SU-DHL-6 (cell line): Measurements from ENCODE around the gene DIPK2A.

ENCODE experiments used
- H2AFZ ChIP-seq: fragments of 200-600 bp; sonication (generic); 2 replicates; pipeline ENCODE4 v1.6.1; 2014; ENCODE audit warnings: low read depth, mild to moderate bottlenecking, moderate library complexity, mixed read lengths, antibody characterized with exemption, low read length; ENCODE audit not compliant: severe bottlenecking
- H3F3A ChIP-seq: fragments of 200-600 bp; shearing (Covaris generic); 2 replicates; pipeline ENCODE4 v1.6.0; 2016; ENCODE audit warnings: antibody characterized with exemption, mild to moderate bottlenecking; ENCODE audit not compliant: insufficient read depth
- H3K27ac ChIP-seq: fragments of 200-600 bp; sonication (generic); 2 replicates; pipeline ENCODE4 v1.5.1; 2016; ENCODE audit warnings: low read depth, mild to moderate bottlenecking, low read length, moderate library complexity, mixed read lengths
- H3K27me3 ChIP-seq: fragments of 200-600 bp; sonication (generic), shearing (Covaris generic); 2 replicates; pipeline ENCODE4 v1.6.0; 2014; ENCODE audit warnings: mild to moderate bottlenecking, low read length
- H3K36me3 ChIP-seq: fragments of 200-600 bp; sonication (generic); 2 replicates; pipeline ENCODE4 v1.6.1; 2014; ENCODE audit warnings: mild to moderate bottlenecking, low read length, mixed read lengths
- H3K4me2 ChIP-seq: fragments of 300-600, 200-600 bp; shearing (Covaris generic), sonication (generic); 2 replicates; pipeline ENCODE4 v1.6.0; 2014; ENCODE audit warnings: low read length, low read depth, mild to moderate bottlenecking; ENCODE audit not compliant: poor library complexity, severe bottlenecking
- H3K4me3 ChIP-seq: fragments of 200-600 bp; sonication (generic); 2 replicates; pipeline ENCODE4 v1.5.1; 2014; ENCODE audit warnings: antibody characterized with exemption, low read length, mild to moderate bottlenecking, mixed read lengths; ENCODE audit not compliant: insufficient read depth, poor library complexity, severe bottlenecking
- H3K79me2 ChIP-seq: fragments of 200-600 bp; sonication (generic); 2 replicates; pipeline ENCODE4 v1.6.1; 2014; ENCODE audit warnings: mild to moderate bottlenecking, low read length, moderate library complexity; ENCODE audit not compliant: insufficient read depth
- H3K9ac ChIP-seq: fragments of 200-600 bp; sonication (generic); 2 replicates; pipeline ENCODE4 v1.7.0; 2014; ENCODE audit warnings: mild to moderate bottlenecking, low read length
- H3K9me2 ChIP-seq: fragments of 200-600 bp; sonication (generic); replicated peaks from 2 replicates; pipeline ENCODE4 v1.6.1; 2014; ENCODE audit warnings: low read length; ENCODE audit not compliant: insufficient read depth
- H3K9me3 ChIP-seq: fragments of 200-600 bp; sonication (generic); 2 replicates; pipeline ENCODE4 v1.6.1; 2014; ENCODE audit warnings: low read length, mixed read lengths; ENCODE audit not compliant: insufficient read depth
- H4K20me1 ChIP-seq: fragments of 200-600 bp; sonication (generic); 2 replicates; pipeline ENCODE4 v1.6.1; 2014; ENCODE audit warnings: low read depth, mild to moderate bottlenecking, antibody characterized with exemption, low read length, moderate library complexity, mixed read lengths
- EZH2phosphoT487 ChIP-seq: fragments of 200-600 bp; sonication (generic), shearing (Covaris generic); conservative IDR thresholded peaks from 2 replicates; pipeline ENCODE4 v1.6.1; 2018; ENCODE audit warnings: mild to moderate bottlenecking, antibody characterized with exemption, low read length, moderate library complexity, mixed read lengths
- TF ChIP-seq, protein P1 (sequence below): fragments of 200-600 bp; sonication (generic); IDR thresholded peaks from one replicate; pipeline ENCODE4 v1.5.1; 2017; ENCODE audit warnings: antibody characterized with exemption, mild to moderate bottlenecking, low read length, moderate library complexity; ENCODE audit not compliant: insufficient read depth, poor library complexity, severe bottlenecking

The DIPK2A gene

DNA sequence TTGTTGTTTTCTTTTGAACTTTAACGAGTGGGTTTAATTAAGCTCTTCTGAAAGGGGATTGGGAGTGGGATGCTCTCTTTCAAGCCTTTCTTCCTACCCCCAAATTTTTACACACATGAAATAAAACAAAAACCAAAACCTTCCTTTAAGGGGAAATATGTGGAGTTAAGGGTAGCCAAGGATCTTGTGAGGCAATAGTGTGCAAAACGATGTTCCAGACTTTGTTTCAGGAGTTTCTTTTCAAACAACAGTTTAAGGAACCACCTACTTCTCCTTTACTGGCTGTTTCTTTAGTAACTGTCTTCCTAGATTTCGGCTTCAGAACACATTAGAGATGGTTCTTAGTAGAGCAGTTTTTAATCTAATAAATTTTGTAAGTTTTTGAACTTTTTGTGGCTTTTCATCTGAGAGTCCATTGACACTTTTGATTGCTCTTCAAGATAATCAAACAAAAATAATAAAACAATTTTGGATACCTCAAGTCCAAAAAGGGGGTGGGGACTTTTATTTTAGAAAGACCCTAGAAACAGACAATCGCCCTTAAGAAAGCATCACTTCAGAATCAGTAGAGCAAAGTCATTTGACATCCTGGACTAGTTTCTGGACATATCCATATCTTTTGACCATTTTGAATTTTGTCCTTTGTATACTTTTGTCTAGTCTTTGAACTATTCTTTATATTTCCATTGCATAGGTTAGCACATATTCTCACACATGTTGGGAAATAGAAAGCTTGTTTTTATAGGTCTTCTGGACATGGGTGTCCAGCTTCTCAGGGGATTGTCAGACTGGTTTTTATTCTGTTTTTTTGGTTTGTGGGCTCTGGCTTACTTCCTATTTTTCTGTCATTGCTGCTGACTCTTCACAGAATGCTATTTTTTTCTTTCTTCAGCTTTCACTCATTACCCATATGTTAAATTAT is 6.0 kb downstream of the DIPK2A start:
- no peaks in the 10 kb centered on the region for H3K9me2 ChIP-seq
- no peaks in the 10 kb centered on the region for H3K36me3 ChIP-seq
- H3K4me3 ChIP-seq = no peak overlapping the region
- H3K27ac ChIP-seq = no peak overlapping the region
- peaks cover 6% of the 10 kb centered on the region; the same call in 1 of the 2 replicates for H3F3A ChIP-seq
- peaks cover 72% of the 10 kb centered on the region for H4K20me1 ChIP-seq
- H3K79me2 ChIP-seq = peaks cover 98% of the 10 kb centered on the region
- H3K9me3 ChIP-seq = no peaks in the 10 kb centered on the region
- no peak overlapping the region for H2AFZ ChIP-seq
- peak overlapping the region; percentile 98 for H3K4me2 ChIP-seq
- TF ChIP-seq, protein P1, sequence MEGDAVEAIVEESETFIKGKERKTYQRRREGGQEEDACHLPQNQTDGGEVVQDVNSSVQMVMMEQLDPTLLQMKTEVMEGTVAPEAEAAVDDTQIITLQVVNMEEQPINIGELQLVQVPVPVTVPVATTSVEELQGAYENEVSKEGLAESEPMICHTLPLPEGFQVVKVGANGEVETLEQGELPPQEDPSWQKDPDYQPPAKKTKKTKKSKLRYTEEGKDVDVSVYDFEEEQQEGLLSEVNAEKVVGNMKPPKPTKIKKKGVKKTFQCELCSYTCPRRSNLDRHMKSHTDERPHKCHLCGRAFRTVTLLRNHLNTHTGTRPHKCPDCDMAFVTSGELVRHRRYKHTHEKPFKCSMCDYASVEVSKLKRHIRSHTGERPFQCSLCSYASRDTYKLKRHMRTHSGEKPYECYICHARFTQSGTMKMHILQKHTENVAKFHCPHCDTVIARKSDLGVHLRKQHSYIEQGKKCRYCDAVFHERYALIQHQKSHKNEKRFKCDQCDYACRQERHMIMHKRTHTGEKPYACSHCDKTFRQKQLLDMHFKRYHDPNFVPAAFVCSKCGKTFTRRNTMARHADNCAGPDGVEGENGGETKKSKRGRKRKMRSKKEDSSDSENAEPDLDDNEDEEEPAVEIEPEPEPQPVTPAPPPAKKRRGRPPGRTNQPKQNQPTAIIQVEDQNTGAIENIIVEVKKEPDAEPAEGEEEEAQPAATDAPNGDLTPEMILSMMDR = no peak
- H3K9ac ChIP-seq = no peak overlapping the region
- H3K27me3 ChIP-seq = no peaks in the 10 kb centered on the region

DNA sequence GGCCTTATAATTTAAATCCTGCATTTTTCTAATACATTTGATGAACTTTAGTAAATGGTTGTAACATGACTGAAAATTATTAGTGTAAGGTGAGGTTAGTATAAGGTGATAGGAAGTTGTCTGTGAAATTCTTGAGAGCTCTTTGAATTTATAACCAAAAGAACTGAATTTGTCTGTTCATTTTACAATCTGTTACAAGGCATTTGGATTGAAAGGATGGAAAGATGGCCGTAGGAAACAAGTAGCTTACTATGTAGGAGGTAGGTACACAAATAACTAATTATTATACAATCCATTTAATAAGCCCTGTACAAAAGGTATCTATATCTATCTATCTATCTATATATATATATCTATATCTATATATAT is 6.6 kb downstream of the DIPK2A start:
- Histone ChIP-seq H3K27me3 (no peaks in the 10 kb centered on the region), H3K9ac (no peak overlapping the region), H3K27ac (no peak overlapping the region), H3K9me2 (no peaks in the 10 kb centered on the region), H3K36me3 (no peaks in the 10 kb centered on the region), H2AFZ (no peak overlapping the region), H3F3A (peaks cover 6% of the 10 kb centered on the region; the same call in 1 of the 2 replicates), H3K79me2 (peaks cover 99% of the 10 kb centered on the region), H4K20me1 (peaks cover 72% of the 10 kb centered on the region), H3K4me3 (no peak overlapping the region), H3K4me2 (peak overlapping the region; percentile 98), H3K9me3 (no peaks in the 10 kb centered on the region)
- no peak for TF ChIP-seq EZH2phosphoT487
- TF ChIP-seq, protein P1 = no peak

DNA sequence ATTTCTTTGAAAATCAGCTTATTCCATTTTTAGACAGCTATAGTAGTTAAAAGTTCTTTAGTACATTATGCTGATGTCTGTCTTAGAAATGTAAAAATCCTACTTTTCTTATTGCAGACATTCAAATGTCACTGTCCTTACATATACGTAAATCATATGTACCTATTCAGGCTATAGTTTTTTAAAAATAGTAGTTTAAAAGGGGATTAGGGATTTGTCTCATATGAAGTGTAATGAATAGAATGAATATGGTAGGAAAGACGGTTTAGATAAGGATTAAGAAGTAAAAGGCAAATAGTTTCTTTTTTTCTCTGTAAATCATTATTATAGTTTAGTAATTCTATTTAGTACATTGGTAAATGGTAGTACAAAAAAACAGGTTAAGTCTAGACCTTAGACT is 7.4 kb downstream of the DIPK2A start:
- Histone ChIP-seq H2AFZ (no peak overlapping the region), H4K20me1 (peaks cover 64% of the 10 kb centered on the region)

More for the DNA sequence above, 7.4 kb downstream of the DIPK2A start:
- TF ChIP-seq EZH2phosphoT487 = no peak
- TF ChIP-seq, protein P1 = no peak
- no peaks in the 10 kb centered on the region for H3K9me2 ChIP-seq
- H3K79me2 ChIP-seq = peaks cover 97% of the 10 kb centered on the region
- H3K9ac ChIP-seq = no peak overlapping the region
- H3K4me3 ChIP-seq = no peak overlapping the region
- peak overlapping the region; percentile 10 for H3K4me2 ChIP-seq
- H3K36me3 ChIP-seq = no peaks in the 10 kb centered on the region
- H3K27ac ChIP-seq = no peak overlapping the region
- H3K9me3 ChIP-seq = no peaks in the 10 kb centered on the region
- no peaks in the 10 kb centered on the region for H3K27me3 ChIP-seq
- peaks cover 6% of the 10 kb centered on the region; the same call in 1 of the 2 replicates for H3F3A ChIP-seq
